Neural crest cell (in vitro differentiated cells): ENCODE measurements around the gene SUSD5. TPM values are rescaled to one million over a fixed set of nuclear protein-coding genes. Genes with fewer than 3 reads are reported as not detected.

Source experiments
- DNase-seq: peaks from one replicate; pipeline ENCODE4 v3.0.0; 2021; ENCODE audit warnings: low read depth, mixed read lengths, low spot score
- H3K27ac Mint-ChIP-seq: one replicate; pipeline ENCODE4 v1.8.0; 2021; ENCODE audit warnings: mild to moderate bottlenecking, mixed read lengths; ENCODE audit not compliant: unreplicated experiment
- H3K27me3 Mint-ChIP-seq: 2 replicates; pipeline ENCODE4 v1.8.0; 2021; ENCODE audit warnings: low read depth, mild to moderate bottlenecking, mixed read lengths
- H3K36me3 Mint-ChIP-seq: 2 replicates; pipeline ENCODE4 v1.8.0; 2021; ENCODE audit warnings: low read depth, mild to moderate bottlenecking, mixed read lengths
- H3K4me1 Mint-ChIP-seq: 2 replicates; pipeline ENCODE4 v1.8.0; 2021; ENCODE audit warnings: mixed read lengths
- H3K4me3 Mint-ChIP-seq: one replicate; pipeline ENCODE4 v1.8.0; 2021; ENCODE audit warnings: mild to moderate bottlenecking, mixed read lengths
- H3K9me3 Mint-ChIP-seq: 2 replicates; pipeline ENCODE4 v1.8.0; 2021; ENCODE audit warnings: mixed read lengths
- CTCF ChIP-seq: fragments of 200-600 bp; sonication (generic); conservative IDR thresholded peaks from 2 replicates; pipeline ENCODE4 v1.5.0; 2021; ENCODE audit warnings: antibody characterized with exemption, mild to moderate bottlenecking
- total RNA-seq: library from RNA; stranded (reverse); gene quantifications from 2 replicates; pipeline ENCODE4 v1.2.1, GENCODE V29; 2021

SUSD5 gene
- total RNA-seq, 1 donor from 2014 or later = 2.1 TPM

DNA sequence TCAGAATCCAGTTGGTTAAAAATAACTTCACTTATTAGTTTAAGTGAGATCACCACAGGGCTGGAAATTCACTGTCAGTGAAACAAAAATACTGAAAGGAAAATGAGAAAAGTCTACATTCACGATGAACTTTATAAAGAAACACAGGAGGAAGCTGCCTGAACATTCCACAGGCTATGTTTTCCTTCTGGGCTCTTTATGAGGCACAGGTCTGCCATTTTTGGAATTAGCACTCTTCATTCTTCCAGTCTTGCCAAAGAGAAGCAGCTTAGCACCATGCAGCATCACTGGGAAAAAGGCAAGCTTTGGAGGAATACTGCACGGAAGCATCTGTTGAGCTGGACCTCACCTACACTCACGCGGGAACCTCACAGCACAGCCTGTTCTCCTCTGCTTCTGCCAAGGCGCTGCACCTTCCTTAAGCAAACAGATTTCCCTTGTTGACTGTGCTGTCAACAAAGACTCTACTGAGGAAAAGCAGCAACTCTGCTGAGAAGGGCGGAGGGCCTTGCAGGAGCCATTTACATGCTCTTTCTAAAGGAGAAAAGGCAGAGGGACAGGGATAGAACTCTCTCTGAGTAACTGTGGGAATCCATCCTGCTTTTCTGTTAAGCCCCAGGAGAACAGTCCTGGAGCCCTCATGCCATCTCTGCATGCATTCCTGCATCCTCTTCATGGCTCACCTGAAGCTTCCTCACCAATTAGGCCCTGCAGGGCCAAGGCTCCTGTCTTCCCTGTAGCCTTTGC lies 15.7 kb downstream of the SUSD5 start:
- no peaks in the 10 kb centered on the region for H3K27me3 Mint-ChIP-seq
- no peak for DNase-seq
- no peaks in the 10 kb centered on the region for H3K36me3 Mint-ChIP-seq
- H3K4me3 Mint-ChIP-seq = no peak overlapping the region
- peaks cover 5% of the 10 kb centered on the region for H3K9me3 Mint-ChIP-seq
- no peaks in the 10 kb centered on the region for H3K4me1 Mint-ChIP-seq
- no peak for TF ChIP-seq CTCF
- no peak overlapping the region for H3K27ac Mint-ChIP-seq

- no peak for DNase-seq
- Mint-ChIP-seq H3K27ac (no peak overlapping the region), H3K4me1 (no peaks in the 10 kb centered on the region), H3K36me3 (no peaks in the 10 kb centered on the region), H3K27me3 (no peaks in the 10 kb centered on the region), H3K4me3 (no peak overlapping the region), H3K9me3 (peaks cover 5% of the 10 kb centered on the region)
- TF ChIP-seq CTCF = no peak
Observed at GRCh38 chr3:33201195-33201594, 17.4 kb downstream of the SUSD5 start.

DNA sequence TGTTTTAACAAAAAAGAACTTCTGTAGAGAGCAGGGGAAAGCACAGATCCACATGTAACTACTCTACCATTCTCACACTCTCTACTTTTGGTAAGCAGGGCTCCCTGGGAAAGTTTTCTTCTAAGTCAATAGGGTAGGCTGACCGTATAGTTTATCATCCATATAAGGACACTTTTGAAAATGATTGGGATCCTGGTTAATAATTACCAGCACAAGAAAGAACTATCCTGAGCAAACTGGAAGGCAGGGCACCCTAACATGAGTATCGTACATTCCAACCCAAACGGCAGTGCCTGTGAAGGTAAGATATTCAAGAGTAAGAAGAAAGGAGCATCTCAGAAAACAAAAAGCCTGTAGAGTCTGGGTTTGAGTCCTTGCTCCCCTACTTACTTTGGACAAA lies 22.1 kb downstream of the SUSD5 start:
- Mint-ChIP-seq H3K27me3 (no peaks in the 10 kb centered on the region), H3K4me3 (no peak overlapping the region), H3K9me3 (peaks cover 2% of the 10 kb centered on the region), H3K36me3 (no peaks in the 10 kb centered on the region), H3K4me1 (peaks cover 6% of the 10 kb centered on the region), H3K27ac (no peak overlapping the region)
- no peak for DNase-seq
- no peak for TF ChIP-seq CTCF

GRCh38 chr3:33194303-33194702 lies 24.3 kb downstream of the SUSD5 start:
- Mint-ChIP-seq H3K27me3 (no peaks in the 10 kb centered on the region), H3K9me3 (peaks cover 6% of the 10 kb centered on the region), H3K36me3 (no peaks in the 10 kb centered on the region), H3K27ac (no peak overlapping the region), H3K4me1 (peaks cover 6% of the 10 kb centered on the region), H3K4me3 (no peak overlapping the region)
- DNase-seq = no peak
- TF ChIP-seq CTCF = no peak

DNA sequence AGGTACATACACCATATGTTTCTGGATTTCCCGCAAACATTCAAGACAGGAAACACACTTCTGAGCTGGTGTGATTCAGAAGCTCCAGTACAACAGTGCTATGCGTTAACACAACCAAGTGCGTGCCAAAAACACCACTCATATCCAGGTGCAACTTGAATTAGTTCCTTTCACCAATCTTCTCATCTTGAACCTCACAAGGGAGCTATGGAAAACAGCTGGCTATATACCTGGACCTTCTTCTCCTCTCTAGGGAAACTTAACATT lies 31.3 kb downstream of the SUSD5 start:
- H3K27ac Mint-ChIP-seq = no peak overlapping the region
- no peaks in the 10 kb centered on the region for H3K36me3 Mint-ChIP-seq
- TF ChIP-seq CTCF = no peak
- H3K27me3 Mint-ChIP-seq = no peaks in the 10 kb centered on the region
- no peak for DNase-seq
- H3K9me3 Mint-ChIP-seq = peaks cover 8% of the 10 kb centered on the region
- H3K4me1 Mint-ChIP-seq = peaks cover 5% of the 10 kb centered on the region
- H3K4me3 Mint-ChIP-seq = no peak overlapping the region
